HCT116 (cell line): ENCODE results near the gene CA11. TPM values are rescaled to one million over a fixed set of nuclear protein-coding genes. Genes with fewer than 3 reads are reported as not detected.

Experiments used
- ATAC-seq: fragments of 200-7000 bp; cut with Tn5 transposase; 2 replicates; pipeline ENCODE4 v1.9.1; 2020; ENCODE audit warnings: mild to moderate bottlenecking, moderate library complexity
- BruUV-seq: library from RNA; stranded (reverse); fragments of 400-500 nt; replicated peaks from 2 replicates; lab custom pipeline; 2021; lab: Mats Ljungman, UMichigan
- CTCF ChIA-PET: fragments of 300-600 bp; sonication (Branson Sonifier 250); formaldehyde crosslinking; loops from one replicate; lab custom pipeline; 2021; ENCODE audit warnings: antibody characterized with exemption; lab: Charles Lee
- POLR2A ChIA-PET: fragments of 300-600, 350-600 bp; sonication (Branson Sonifier 250); formaldehyde crosslinking; loops from one replicate; lab custom pipeline; 2021; ENCODE audit warnings: antibody characterized with exemption; lab: Charles Lee
- RAD21 ChIA-PET, 2 experiments: fragments of 300-600 bp; sonication (Branson Sonifier 250); formaldehyde crosslinking; loops; one replicate each; lab custom pipeline; 2023; ENCODE audit warnings: low total read pairs in 2 of 2; ENCODE audit not compliant: uncharacterized antibody in 2 of 2, unreplicated experiment in 2 of 2, low non-redundant PET in 1 of 2; lab: Charles Lee
- DNase-seq: peaks from one replicate; pipeline ENCODE4 v3.0.0-alpha.2; 2010; ENCODE audit warnings: low read depth, low spot score
- H2AFZ ChIP-seq: fragments of 200-600 bp; shearing (Covaris generic), sonication (generic); 2 replicates; pipeline ENCODE4 v1.6.1; 2017; ENCODE audit warnings: low read depth, mixed run types, mixed read lengths, antibody characterized with exemption, low read length; ENCODE audit not compliant: poor library complexity, severe bottlenecking
- H3K27ac ChIP-seq: 2 replicates; pipeline ENCODE4 v1.5.1; 2012; ENCODE audit warnings: low read depth, low read length
- H3K27me3 ChIP-seq: fragments of 200-600 bp; sonication (generic); 2 replicates; pipeline ENCODE4 v1.6.1; 2016; ENCODE audit warnings: mixed run types, low read length, mixed read lengths; ENCODE audit not compliant: insufficient read depth
- H3K36me3 ChIP-seq, 2 experiments: fragments of 200-500 bp in 1 of 2; fragments of 200-600 bp in 1 of 2; sonication (Bioruptor generic) in 1 of 2; sonication (generic) in 1 of 2; 2 replicates each; pipeline versions ENCODE4 v1.5.1 to v1.6.1; 2014 to 2016; ENCODE audit warnings: low read length in 2 of 2, inconsistent platforms in 1 of 2, mixed read lengths in 1 of 2, mixed run types in 1 of 2; ENCODE audit not compliant: insufficient read depth in 2 of 2, control insufficient read depth in 1 of 2
- H3K4me1 ChIP-seq, 2 experiments: fragments of 200-600 bp in 1 of 2; sonication (generic) in 1 of 2; 2 replicates each; pipeline versions ENCODE4 v1.5.1 to v1.6.1; 2012 to 2017; ENCODE audit warnings: low read length in 2 of 2, inconsistent platforms in 1 of 2, mild to moderate bottlenecking in 1 of 2, mixed read lengths in 1 of 2, mixed run types in 1 of 2, moderate library complexity in 1 of 2; ENCODE audit not compliant: insufficient read depth in 2 of 2, control insufficient read depth in 1 of 2
- H3K4me2 ChIP-seq: fragments of 200-600 bp; sonication (generic); 2 replicates; pipeline ENCODE4 v1.6.1; 2017; ENCODE audit warnings: mixed run types, low read length, mixed read lengths
- H3K4me3 ChIP-seq, 2 experiments: fragments of 200-600 bp in 1 of 2; sonication (generic) in 1 of 2; replicated peaks in 1 of 2; 2 replicates each; pipeline ENCODE4 v1.5.1; 2011 to 2016; ENCODE audit warnings: low read length in 2 of 2, control low read depth in 1 of 2, low read depth in 1 of 2, mild to moderate bottlenecking in 1 of 2, mixed read lengths in 1 of 2, mixed run types in 1 of 2
- H3K79me2 ChIP-seq: fragments of 200-600 bp; sonication (generic); 2 replicates; pipeline ENCODE4 v1.6.1; 2017; ENCODE audit warnings: mild to moderate bottlenecking, mixed run types, low read length, moderate library complexity, mixed read lengths; ENCODE audit not compliant: insufficient read depth
- H3K9ac ChIP-seq: fragments of 200-600 bp; sonication (generic); 2 replicates; pipeline ENCODE4 v1.6.1; 2016; ENCODE audit warnings: low read length, mixed read lengths
- H3K9me2 ChIP-seq: fragments of 200-600 bp; sonication (generic), shearing (Covaris generic); 2 replicates; pipeline ENCODE4 v1.6.1; 2017; ENCODE audit warnings: mixed run types, mild to moderate bottlenecking, moderate library complexity; ENCODE audit not compliant: insufficient read depth
- H3K9me3 ChIP-seq, 2 experiments: fragments of 200-500 bp in 1 of 2; fragments of 200-600 bp in 1 of 2; sonication (Bioruptor generic) in 1 of 2; sonication (generic) in 1 of 2; 2 replicates each; pipeline ENCODE4 v1.6.1; 2014 to 2017; ENCODE audit warnings: low read length in 2 of 2, mixed read lengths in 2 of 2, inconsistent platforms in 1 of 2, low read depth in 1 of 2, mild to moderate bottlenecking in 1 of 2, mixed run types in 1 of 2, moderate library complexity in 1 of 2; ENCODE audit not compliant: control insufficient read depth in 1 of 2, insufficient read depth in 1 of 2
- H4K20me1 ChIP-seq: fragments of 200-600 bp; sonication (generic), shearing (Covaris generic); 2 replicates; pipeline ENCODE4 v1.6.1; 2017; ENCODE audit warnings: mixed run types, mild to moderate bottlenecking, moderate library complexity; ENCODE audit not compliant: insufficient read depth
- CEBPB ChIP-seq: IDR thresholded peaks from 2 replicates; pipeline ENCODE4 v1.6.1; 2012; ENCODE audit warnings: low read depth
- ELF1 ChIP-seq: IDR thresholded peaks from 2 replicates; pipeline ENCODE4 v1.6.1; 2012; ENCODE audit warnings: low read depth, borderline replicate concordance
- EZH2 ChIP-seq: fragments of 200-600 bp; sonication (generic); IDR thresholded peaks from 2 replicates; pipeline ENCODE4 v1.6.1; 2017; ENCODE audit warnings: antibody characterized with exemption, mixed run types
- EZH2phosphoT487 ChIP-seq: fragments of 200-600 bp; IDR thresholded peaks from 2 replicates; pipeline ENCODE4 v1.6.1; 2018; ENCODE audit warnings: antibody characterized with exemption, borderline replicate concordance
- POLR2A ChIP-seq: IDR thresholded peaks from 2 replicates; pipeline ENCODE4 v1.7.0; 2011; ENCODE audit warnings: borderline replicate concordance; ENCODE audit not compliant: insufficient read depth, insufficient read length; ENCODE audit errors: extremely low read depth
- POLR2AphosphoS5 ChIP-seq: IDR thresholded peaks from 2 replicates; pipeline ENCODE4 v1.6.1; 2011; ENCODE audit warnings: mild to moderate bottlenecking, low read depth, low read length, moderate library complexity
- SP1 ChIP-seq: IDR thresholded peaks from 2 replicates; pipeline ENCODE4 v1.6.1; 2012; ENCODE audit warnings: low read depth
- SRF ChIP-seq: IDR thresholded peaks from 2 replicates; pipeline ENCODE4 v1.6.1; 2012; ENCODE audit warnings: low read depth
- TCF7L2 ChIP-seq: IDR thresholded peaks from 2 replicates; pipeline ENCODE4 v1.7.0; 2011; ENCODE audit warnings: borderline replicate concordance, inconsistent platforms; ENCODE audit not compliant: insufficient read depth, insufficient read length; ENCODE audit errors: extremely low read depth
- ZFX ChIP-seq: fragments of 450-650 bp; IDR thresholded peaks from 2 replicates; pipeline ENCODE4 v1.6.1; 2017
- ZNF274 ChIP-seq: fragments of 200-500 bp; sonication (Bioruptor generic); IDR thresholded peaks from 2 replicates; pipeline ENCODE4 v1.6.1; 2014; ENCODE audit warnings: mild to moderate bottlenecking, low read depth, low read length, inconsistent platforms
- intact Hi-C: fragments of 100-400 bp; cut with micrococcal nuclease; formaldehyde crosslinking; loops from 2 replicates; pipeline ENCODE4 v1.10.0; 2022
- total RNA-seq: library from RNA; stranded (reverse); gene quantifications from one replicate; pipeline ENCODE4 v1.2.1, GENCODE V29; 2021; ENCODE audit not compliant: unreplicated experiment
- TF ChIP-seq, protein P1 (sequence below): IDR thresholded peaks from 2 replicates; pipeline ENCODE4 v1.6.1; 2012
- TF ChIP-seq, protein P2 (sequence below): IDR thresholded peaks from 2 replicates; pipeline ENCODE4 v1.6.1; 2011; ENCODE audit warnings: mild to moderate bottlenecking, low read length, moderate library complexity; ENCODE audit not compliant: insufficient replicate concordance; ENCODE audit errors: extremely low read depth
- TF ChIP-seq, protein P3 (sequence below), 3 experiments: fragments of 200-600 bp in 1 of 3; sonication (generic) in 1 of 3; IDR thresholded peaks in 2 of 3; conservative IDR thresholded peaks in 1 of 3; 2 replicates each; pipeline ENCODE4 v1.5.1; 2012 to 2017; ENCODE audit warnings: low read depth in 2 of 3, low read length in 2 of 3, antibody characterized with exemption in 1 of 3, borderline replicate concordance in 1 of 3, control low read depth in 1 of 3, mild to moderate bottlenecking in 1 of 3, mixed read lengths in 1 of 3, mixed run types in 1 of 3, moderate library complexity in 1 of 3; ENCODE audit not compliant: insufficient read depth in 1 of 3
- TF ChIP-seq, protein P4 (sequence below): IDR thresholded peaks from 2 replicates; pipeline ENCODE4 v1.6.1; 2012

CA11 gene
- total RNA-seq, 1 experiment from 2014 or later = 29.6 TPM

DNA sequence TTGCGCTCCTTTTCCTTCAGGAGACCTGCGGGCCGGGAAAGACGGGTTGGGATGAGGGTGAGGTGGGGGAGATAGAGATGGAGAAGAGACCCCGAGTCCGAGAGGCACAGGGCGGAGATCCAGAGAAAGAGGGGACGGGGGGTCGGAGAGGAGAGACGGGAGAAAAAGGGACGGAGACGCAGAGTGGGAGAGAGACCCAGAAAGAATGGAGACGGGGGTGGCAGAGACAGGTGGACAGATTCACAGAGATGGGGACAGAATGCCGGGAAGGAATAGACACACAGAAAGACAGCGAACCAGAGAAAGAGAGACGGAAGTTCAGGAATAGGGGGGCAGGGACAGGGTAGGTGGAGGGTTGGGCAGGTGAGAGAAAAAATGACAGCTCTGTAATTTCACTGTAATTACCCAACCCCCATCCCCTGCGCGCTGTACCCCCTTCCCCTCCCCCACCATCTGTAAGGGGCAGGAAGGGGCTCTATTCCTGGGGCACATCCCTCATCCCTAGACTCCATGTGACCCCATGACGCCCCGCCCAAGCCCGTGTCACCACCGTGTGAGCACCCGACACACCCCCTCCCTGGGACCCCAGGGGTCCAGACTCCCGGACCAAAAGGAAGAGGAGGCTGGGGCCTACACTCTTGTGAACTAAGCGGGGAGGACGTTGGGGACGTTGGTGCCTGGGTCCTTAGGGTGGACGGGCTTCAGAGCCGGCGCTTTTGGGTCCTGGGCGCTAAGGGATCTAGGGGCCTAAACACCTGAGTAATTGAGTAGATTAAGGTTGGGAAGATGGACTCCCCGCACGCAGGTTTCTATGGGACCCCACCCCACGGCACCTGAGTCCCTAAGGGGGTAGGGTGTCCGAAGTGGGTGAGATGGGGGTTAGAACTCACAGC, 9.8 kb downstream of the CA11 start (continued):
- TF ChIP-seq, protein P1, sequence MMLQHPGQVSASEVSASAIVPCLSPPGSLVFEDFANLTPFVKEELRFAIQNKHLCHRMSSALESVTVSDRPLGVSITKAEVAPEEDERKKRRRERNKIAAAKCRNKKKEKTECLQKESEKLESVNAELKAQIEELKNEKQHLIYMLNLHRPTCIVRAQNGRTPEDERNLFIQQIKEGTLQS = no peak

DNA sequence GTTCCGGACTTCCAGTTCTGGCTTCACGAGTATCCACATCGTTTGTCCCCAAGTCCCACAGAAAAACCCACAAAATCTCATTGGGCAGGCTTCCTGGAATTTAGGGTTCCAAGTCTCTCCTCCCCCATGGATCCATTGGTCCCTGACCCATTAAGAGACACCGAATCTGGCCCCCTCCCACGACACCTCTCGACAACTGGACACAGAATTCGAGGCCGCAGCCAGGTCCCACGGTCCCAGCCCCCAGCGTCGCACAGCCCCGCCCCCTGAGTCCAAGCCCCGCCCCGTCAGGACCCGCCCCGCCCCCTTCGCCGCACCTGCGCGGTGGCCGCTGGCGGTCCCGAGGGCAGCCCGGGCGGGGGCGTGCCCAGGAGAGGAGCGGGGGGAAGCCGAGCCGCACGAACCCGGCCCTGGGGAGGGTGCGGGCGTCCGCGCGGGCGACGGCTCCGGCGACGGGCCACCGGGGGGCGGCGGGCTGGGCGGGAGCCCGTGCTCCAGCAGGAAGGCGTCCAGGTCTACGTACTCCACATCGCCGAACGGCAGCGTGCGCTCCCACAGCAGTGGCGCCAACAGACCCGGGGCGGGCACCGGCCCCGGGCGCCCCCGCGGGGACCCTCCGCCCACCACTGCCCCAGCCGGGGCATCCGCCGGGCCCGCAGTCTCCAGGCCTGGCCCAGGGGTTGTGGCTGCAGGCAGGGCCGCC, 10.6 kb downstream of the CA11 start:
- ChIA-PET CTCF (no interaction called here), RAD21 (no interaction called here), POLR2A (interaction anchor here (1.1 kb wide), 1 partner anchor 237 kb away, joined by 5 read pairs; the partner anchor contains the start of gene PPP1R15A)
- Histone ChIP-seq H3K4me2 (peak overlapping the region; percentile 93), H3K9ac (peak overlapping the region; percentile 96), H3K9me3 (no peaks in the 10 kb centered on the region), H3K9me2 (no peaks in the 10 kb centered on the region), H3K27ac (peak overlapping the region; percentile 95), H4K20me1 (no peaks in the 10 kb centered on the region), H3K4me3 (peak overlapping the region; percentile 49 to 83), H2AFZ (no peak overlapping the region), H3K79me2 (peaks cover 18% of the 10 kb centered on the region), H3K27me3 (no peaks in the 10 kb centered on the region), H3K4me1 (peaks cover 34 to 78% of the 10 kb centered on the region in 2 experiments), H3K36me3 (peaks cover 2 to 13% of the 10 kb centered on the region in 2 experiments; a peak in 1 of 4 replicates)
- DNase-seq (no peak), ATAC-seq (peak; percentile 40)
- intact Hi-C loops = no loop called here
- no TSS peak for BruUV-seq
- TF ChIP-seq, protein P2, sequence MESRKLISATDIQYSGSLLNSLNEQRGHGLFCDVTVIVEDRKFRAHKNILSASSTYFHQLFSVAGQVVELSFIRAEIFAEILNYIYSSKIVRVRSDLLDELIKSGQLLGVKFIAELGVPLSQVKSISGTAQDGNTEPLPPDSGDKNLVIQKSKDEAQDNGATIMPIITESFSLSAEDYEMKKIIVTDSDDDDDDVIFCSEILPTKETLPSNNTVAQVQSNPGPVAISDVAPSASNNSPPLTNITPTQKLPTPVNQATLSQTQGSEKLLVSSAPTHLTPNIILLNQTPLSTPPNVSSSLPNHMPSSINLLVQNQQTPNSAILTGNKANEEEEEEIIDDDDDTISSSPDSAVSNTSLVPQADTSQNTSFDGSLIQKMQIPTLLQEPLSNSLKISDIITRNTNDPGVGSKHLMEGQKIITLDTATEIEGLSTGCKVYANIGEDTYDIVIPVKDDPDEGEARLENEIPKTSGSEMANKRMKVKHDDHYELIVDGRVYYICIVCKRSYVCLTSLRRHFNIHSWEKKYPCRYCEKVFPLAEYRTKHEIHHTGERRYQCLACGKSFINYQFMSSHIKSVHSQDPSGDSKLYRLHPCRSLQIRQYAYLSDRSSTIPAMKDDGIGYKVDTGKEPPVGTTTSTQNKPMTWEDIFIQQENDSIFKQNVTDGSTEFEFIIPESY = no peak
- TF ChIP-seq SRF = no peak
- TF ChIP-seq EZH2phosphoT487 = no peak
- no peak for TF ChIP-seq ZFX
- TF ChIP-seq ZNF274 = no peak
- TF ChIP-seq, protein P3, sequence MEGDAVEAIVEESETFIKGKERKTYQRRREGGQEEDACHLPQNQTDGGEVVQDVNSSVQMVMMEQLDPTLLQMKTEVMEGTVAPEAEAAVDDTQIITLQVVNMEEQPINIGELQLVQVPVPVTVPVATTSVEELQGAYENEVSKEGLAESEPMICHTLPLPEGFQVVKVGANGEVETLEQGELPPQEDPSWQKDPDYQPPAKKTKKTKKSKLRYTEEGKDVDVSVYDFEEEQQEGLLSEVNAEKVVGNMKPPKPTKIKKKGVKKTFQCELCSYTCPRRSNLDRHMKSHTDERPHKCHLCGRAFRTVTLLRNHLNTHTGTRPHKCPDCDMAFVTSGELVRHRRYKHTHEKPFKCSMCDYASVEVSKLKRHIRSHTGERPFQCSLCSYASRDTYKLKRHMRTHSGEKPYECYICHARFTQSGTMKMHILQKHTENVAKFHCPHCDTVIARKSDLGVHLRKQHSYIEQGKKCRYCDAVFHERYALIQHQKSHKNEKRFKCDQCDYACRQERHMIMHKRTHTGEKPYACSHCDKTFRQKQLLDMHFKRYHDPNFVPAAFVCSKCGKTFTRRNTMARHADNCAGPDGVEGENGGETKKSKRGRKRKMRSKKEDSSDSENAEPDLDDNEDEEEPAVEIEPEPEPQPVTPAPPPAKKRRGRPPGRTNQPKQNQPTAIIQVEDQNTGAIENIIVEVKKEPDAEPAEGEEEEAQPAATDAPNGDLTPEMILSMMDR (IDR thresholded peaks at IDR 0.05 in 2 of 3, conservative IDR thresholded peaks at IDR 0.05 in 1 of 3; ENCODE audit: borderline replicate concordance in 1 of 3, insufficient read depth in 1 of 3, low read depth in 2 of 3, low read length in 2 of 3) = no peak
- no peak for TF ChIP-seq SP1
- no peak for TF ChIP-seq EZH2
- TF ChIP-seq POLR2A = peak; percentile 31
- no peak for TF ChIP-seq CEBPB
- peak; percentile 66 for TF ChIP-seq POLR2AphosphoS5
- TF ChIP-seq TCF7L2 = no peak
- TF ChIP-seq, protein P4, sequence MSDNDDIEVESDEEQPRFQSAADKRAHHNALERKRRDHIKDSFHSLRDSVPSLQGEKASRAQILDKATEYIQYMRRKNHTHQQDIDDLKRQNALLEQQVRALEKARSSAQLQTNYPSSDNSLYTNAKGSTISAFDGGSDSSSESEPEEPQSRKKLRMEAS = no peak
- no peak for TF ChIP-seq ELF1
